Stimulated activated CD8-positive, alpha-beta memory T cell treated with anti-CD3 and anti-CD28 coated beads, Interleukin-7, amount 100 ng/mL, for 48 hours (primary cell): Measurements from ENCODE around the gene ANKRD29.

Source experiments
- DNase-seq, 2 donors: peaks; one replicate each; pipeline ENCODE4 v3.0.0-alpha.2; 2020; ENCODE audit warnings: low read depth in 1 of 2; ENCODE audit errors: extremely low read depth in 1 of 2

The ANKRD29 gene

GRCh38 chr18:23662309-23663263, at the start of gene ANKRD29:
Gene ANKRD29 (minus strand): TSS chr18:23662911. CDS start chr18:23662730, 181 bp downstream.
- DNase-seq = peak; percentile 9 to 25

GRCh38 chr18:23712445-23712844, 49.7 kb upstream of the ANKRD29 start:
- DNase-seq = no peak

- DNase-seq = no peak
These were observed 48.7 kb upstream of the ANKRD29 start for GRCh38 chr18:23711426-23711825.

DNA sequence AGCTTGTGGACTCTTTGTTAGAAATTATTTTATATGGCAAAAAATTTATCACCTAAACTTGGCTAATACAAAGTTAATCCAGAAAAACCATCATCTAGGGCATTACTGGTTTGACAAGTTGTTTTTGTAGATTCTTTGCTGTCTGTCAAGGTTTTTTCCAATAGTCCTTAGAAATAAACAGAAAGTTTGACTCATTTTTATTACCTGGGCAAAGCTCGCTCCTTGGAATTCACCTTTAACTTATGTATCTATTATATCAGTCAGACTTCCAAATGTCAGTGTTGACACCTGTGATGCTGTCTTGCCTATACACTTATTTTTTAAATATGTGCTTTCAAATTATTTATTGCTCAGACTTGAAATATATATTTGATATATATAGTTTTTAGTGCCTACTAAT, 48.2 kb upstream of the ANKRD29 start:
- DNase-seq = no peak

DNA sequence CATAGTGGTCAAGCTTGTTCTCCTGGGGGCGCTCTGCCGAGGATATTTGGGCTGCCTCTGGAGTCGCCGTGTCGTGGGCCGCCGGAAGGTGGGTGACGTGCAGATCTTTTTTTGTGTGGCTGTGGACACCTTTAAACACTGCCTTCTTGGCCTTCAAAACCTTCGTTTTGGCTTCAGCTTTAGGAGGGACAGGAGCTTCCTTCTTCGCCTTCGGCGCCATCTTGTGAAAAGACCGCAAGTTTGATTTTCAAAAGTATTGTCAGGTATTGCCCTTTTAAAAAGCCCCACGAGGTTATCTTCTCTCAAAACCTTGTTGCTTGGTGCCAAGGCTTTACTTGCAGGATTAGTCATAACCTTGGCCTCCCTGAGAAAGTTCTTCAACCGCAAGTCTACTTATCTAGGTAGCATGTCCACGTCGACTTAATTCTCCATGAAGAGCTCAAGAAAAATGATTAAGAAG, 47.4 kb upstream of the ANKRD29 start:
- DNase-seq = no peak

DNA sequence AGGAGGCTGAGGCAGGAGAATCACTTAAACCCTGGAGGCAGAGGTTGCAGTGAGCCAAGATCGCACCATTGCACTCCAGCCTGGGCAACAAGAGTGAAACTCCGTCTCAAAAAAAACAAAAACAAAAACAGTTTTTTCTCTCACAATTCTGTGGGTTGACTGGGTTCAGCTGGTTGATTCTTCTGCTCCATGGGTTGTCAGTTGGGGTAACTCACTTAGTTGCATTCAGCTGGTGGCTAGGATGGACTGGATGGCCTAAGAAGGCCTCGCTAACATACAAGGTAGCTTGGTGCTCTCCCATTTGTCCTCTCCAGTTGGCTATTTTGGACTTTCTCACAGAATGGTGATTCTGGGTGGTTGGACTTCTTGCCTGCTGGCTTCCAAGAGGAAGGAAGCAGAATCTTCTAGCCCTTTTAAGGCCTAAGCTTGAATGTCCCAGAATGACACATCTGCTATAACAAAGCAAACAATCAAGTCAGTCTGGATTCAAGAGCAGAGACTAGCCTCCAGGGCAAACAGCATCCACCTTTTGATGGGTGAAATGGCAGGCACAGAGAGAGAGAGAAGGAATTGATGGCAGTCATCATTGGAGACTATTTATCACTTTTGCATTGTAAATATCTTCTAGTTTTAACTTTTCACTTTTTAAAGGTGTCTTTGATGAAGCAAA, 44.4 kb upstream of the ANKRD29 start:
- DNase-seq = no peak

- DNase-seq = no peak
These were observed 42.1 kb upstream of the ANKRD29 start for GRCh38 chr18:23704806-23705205.

GRCh38 chr18:23703987-23704384, 41.3 kb upstream of the ANKRD29 start:
- no peak for DNase-seq

GRCh38 chr18:23703057-23703986, 40.6 kb upstream of the ANKRD29 start:
- DNase-seq = no peak

GRCh38 chr18:23702606-23703005, 39.9 kb upstream of the ANKRD29 start:
- DNase-seq = no peak

- no peak for DNase-seq
These were observed 38.9 kb upstream of the ANKRD29 start for GRCh38 chr18:23701544-23702064.

DNA sequence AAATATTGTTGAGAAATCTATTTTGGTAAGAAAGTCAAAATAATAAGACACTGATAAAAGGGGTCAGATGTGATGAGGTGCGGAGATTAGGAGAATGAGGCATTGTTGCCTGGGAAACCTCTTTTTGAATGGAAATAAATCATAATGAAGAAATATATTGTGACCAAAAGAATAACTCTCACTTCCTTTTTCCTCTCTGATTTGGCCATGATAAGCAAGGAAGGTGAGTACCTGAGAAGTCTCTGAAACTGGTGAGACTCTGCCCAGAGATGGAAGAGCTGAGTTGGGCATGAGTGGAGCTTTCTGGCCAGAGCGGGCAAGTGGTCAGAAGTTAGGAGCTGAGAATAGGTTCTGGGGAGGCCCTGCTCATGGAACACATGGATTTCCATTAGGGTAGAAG, 38.3 kb upstream of the ANKRD29 start:
- DNase-seq = no peak

DNA sequence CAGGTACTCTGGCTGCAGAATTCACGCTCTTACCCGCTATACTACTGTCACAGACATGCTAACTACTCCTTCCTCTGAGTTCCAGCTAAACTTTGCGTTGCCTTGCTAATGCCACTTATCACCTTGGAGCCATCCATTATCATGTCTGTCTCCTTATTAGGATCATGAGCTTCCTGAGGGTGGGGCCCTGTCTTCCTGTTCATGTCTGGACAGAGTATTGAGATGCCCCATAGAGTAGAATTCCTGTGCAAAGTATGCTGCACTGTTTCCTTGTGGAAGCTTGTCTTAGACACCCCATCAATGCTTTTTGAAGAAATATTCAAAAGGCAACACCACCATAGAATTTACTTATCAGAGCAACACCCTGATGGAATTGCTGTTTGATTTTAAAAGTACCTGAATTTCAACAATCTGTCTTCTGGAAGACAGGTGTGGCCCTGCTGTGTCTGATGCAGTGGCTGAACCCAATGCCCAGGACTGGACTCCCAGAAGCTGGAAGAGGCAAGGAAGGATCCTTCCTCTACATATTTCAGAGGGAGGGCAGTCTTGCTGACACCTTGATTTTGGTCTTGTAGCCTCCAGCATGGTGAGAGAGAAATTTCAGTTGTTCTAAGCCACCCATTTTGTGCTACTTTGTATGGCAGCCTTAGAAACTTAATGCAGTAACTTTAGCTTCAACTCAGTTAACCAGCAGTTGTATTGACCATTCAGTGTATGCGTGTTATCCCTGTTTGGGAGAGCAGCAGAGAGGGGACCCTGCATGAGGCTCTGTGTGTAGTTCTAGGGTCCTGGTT, 32.1 kb upstream of the ANKRD29 start:
- no peak for DNase-seq

DNA sequence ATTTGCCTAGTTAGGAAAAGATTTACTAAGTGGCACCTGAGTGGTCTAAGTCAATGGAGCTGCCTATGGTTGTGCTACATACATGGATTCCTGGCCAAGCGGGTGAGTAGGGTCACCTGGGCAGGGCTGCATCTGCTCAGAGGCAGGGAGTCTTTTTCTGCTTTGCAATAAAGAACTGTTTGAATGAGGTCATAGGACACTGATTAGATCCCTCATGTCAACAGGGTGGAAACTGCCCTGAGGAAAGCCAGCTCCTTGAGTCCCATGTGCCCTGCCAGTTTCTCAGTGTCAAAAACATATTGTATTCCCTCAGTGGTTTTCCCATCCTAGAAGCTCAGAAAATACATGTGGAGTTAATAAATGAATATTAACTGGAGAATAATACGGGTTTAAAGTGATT, 31.1 kb upstream of the ANKRD29 start:
- DNase-seq = no peak

DNA sequence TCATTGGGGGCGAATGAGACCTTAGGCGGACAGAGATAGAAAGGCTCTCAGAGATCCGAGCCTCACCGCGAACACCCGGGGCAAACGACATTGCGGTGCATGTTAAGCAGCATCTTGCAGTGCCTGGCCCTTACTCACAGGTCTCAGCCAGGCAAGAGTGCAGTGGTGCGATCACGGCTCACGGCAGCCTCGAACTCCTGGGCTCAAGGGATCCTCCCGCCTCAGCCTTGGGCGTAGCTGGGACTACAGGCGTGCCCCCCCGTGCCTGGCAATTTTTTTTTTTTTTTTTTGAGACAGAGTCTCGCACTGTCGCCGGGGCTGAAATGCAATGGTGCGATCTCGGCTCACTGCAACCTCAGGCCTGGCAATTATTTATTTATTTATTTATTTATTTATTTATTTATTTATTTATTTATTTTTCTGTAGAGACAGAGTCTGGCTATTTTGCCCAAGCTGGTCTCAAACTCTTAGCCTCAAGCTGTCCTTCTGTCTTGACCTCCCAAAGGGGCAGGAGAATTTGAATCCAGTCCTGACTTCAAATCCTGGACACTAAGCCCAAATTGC, 27.9 kb upstream of the ANKRD29 start:
- DNase-seq = no peak

- DNase-seq = no peak
These were observed 27.1 kb upstream of the ANKRD29 start for GRCh38 chr18:23689616-23690504.

- no peak for DNase-seq
These were observed 26.4 kb upstream of the ANKRD29 start, which contains the start of gene LAMA3 for GRCh38 chr18:23689031-23689615. Gene LAMA3 (plus strand): TSS chr18:23689453. CDS start chr18:23689684, 231 bp downstream.

DNA sequence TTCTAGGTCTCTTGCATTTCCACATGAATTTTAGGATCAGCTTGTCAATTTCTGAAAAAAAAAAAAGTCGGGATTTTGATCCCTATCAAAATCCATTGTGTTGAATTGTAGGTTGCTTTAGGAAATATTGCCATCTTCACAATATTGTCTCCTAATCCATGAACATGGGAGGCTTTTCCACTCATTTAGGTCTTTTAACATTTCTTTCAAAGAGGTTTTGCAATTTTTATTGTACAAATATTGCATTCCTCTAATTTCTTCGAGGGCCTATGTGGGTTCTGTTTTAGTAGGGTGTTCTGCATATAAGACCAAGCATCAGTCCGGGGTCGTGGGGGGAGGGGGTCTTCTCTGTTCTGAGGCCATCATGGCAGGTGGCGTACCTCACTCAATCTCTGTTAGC, 25.8 kb upstream of the ANKRD29 start:
- no peak for DNase-seq
